Measurements from ENCODE around the gene TMPRSS11D. TPM values are rescaled to one million over a fixed set of nuclear protein-coding genes. Genes with fewer than 3 reads are reported as not detected.

Gene TMPRSS11D
- total and polyA plus RNA-seq, 2 of the 4 experiments (the other 2 are of a cell fraction) = not detected

- Histone ChIP-seq H3K27ac (ENCODE audit: insufficient read depth, low read length) (no peak overlapping the region), H4K8ac (ENCODE audit: low read depth in 2 of 2, low read length in 2 of 2) (no peak overlapping the region), H2BK15ac (ENCODE audit: low read depth, low read length) (no peak overlapping the region), H2BK20ac (ENCODE audit: low read depth, low read length) (no peak overlapping the region), H4K20me1 (ENCODE audit: insufficient read depth, low read length) (no peaks in the 10 kb centered on the region), H4K5ac (ENCODE audit: low read depth, low read length) (no peak overlapping the region), H3K56ac (ENCODE audit: extremely low read depth, insufficient read depth, low read length) (no peak overlapping the region), H3K9me1 (ENCODE audit: insufficient read depth, low read length) (no peaks in the 10 kb centered on the region), H3K27me3 (ENCODE audit: control insufficient read depth, insufficient read depth, low read length) (no peaks in the 10 kb centered on the region), H3K4me2 (ENCODE audit: low read depth, low read length) (no peak overlapping the region), H3K9me3 (ENCODE audit: control insufficient read depth, insufficient read depth, low read length) (no peaks in the 10 kb centered on the region), H3K23ac (ENCODE audit: low read depth, low read length) (no peak overlapping the region), H3K79me1 (ENCODE audit: low read depth in 1 of 2, low read length in 2 of 2) (no peaks in the 10 kb centered on the region), H2BK120ac (ENCODE audit: low read depth, low read length) (no peak overlapping the region), H2AK9ac (replicated peaks; ENCODE audit: low read depth, low read length, poor library complexity) (no peak overlapping the region), H2AK5ac (ENCODE audit: low read depth, low read length) (no peak overlapping the region), H2BK5ac (ENCODE audit: low read depth, low read length, poor library complexity, severe bottlenecking) (peak overlapping the region; percentile 10), H4K91ac (ENCODE audit: insufficient read depth, low read depth, low read length) (no peak overlapping the region), H3K36me3 (ENCODE audit: control insufficient read depth, insufficient read depth, low read length) (no peaks in the 10 kb centered on the region), H3K18ac (ENCODE audit: low read depth, low read length) (0 out of 2 replicates have a peak overlapping the region, but pooled peaks have one; percentile 25), H3K14ac (replicated peaks; ENCODE audit: low read depth, low read length) (no peak overlapping the region), H3K4ac (ENCODE audit: low read depth, low read length) (no peak overlapping the region), H3K4me1 (ENCODE audit: control insufficient read depth, insufficient read depth, low read length) (peaks cover 2% of the 10 kb centered on the region; the same call in 1 of the 2 replicates), H2AFZ (replicated peaks; ENCODE audit: low read length, poor library complexity) (no peak overlapping the region), H3K4me3 (ENCODE audit: insufficient read depth, low read depth, low read length) (no peak overlapping the region), H3K9ac (ENCODE audit: low read depth, low read length) (no peak overlapping the region)
- BruUV-seq (replicated peaks) = no TSS peak
- POLR2A ChIA-PET (ENCODE audit: unreplicated experiment) = no interaction called here
- dilution Hi-C loops (cut with HindIII; ENCODE audit: low sequenced_read_pairs, unreplicated experiment) (no loop called here), in situ Hi-C loops (cut with MboI; ENCODE audit: low sequenced_read_pairs) (no loop called here), intact Hi-C loops (cut with micrococcal nuclease) (no loop called here)
- no CpG with 5 or more reads among the region's 1 CpG for WGBS, 2 experiments (ENCODE audit: extremely low coverage in 2 of 2, insufficient read length in 1 of 2)
- peak; percentile 22 for DNase-seq
- ATAC-seq (ENCODE audit: low read depth) = peak; percentile 21; the same call in 1 of the 2 replicates
- CTCF ChIA-PET = interaction anchor here (0.6 kb wide), 1 partner anchor 45 kb away, joined by 4 read pairs; no protein-coding TSS in a partner anchor
- no peak for TF ChIP-seq MAZ (IDR thresholded peaks at IDR 0.05; ENCODE audit: borderline replicate concordance, low read depth, low read length)
- no peak for TF ChIP-seq RCOR1 (IDR thresholded peaks at IDR 0.05; ENCODE audit: insufficient replicate concordance, low read length)
- TF ChIP-seq MXI1 (IDR thresholded peaks at IDR 0.05; ENCODE audit: borderline replicate concordance, low read depth, low read length) = no peak
- no peak; the same call in 1 of the 2 replicates for TF ChIP-seq FOS (IDR thresholded peaks at IDR 0.05; ENCODE audit: low read depth, low read length)
- no peak for TF ChIP-seq CEBPB (IDR thresholded peaks at IDR 0.05; ENCODE audit: low read depth, low read length)
- TF ChIP-seq POLR2A (IDR thresholded peaks at IDR 0.05; ENCODE audit: low read depth, low read length) = no peak
- TF ChIP-seq RAD21 (IDR thresholded peaks at IDR 0.05; ENCODE audit: low read length) = no peak
- TF ChIP-seq RFX5 (IDR thresholded peaks at IDR 0.05; ENCODE audit: low read depth, low read length) = no peak
- no peak for TF ChIP-seq NFE2L2 (IDR thresholded peaks at IDR 0.05; ENCODE audit: low read depth, low read length)
- TF ChIP-seq SMC3 (IDR thresholded peaks at IDR 0.05; ENCODE audit: low read depth, low read length) = no peak
- TF ChIP-seq MAFK (IDR thresholded peaks at IDR 0.05; ENCODE audit: low read depth, low read length) = no peak
- no peak for TF ChIP-seq ELK1 (IDR thresholded peaks at IDR 0.05; ENCODE audit: borderline replicate concordance, low read depth, low read length)
- no peak for TF ChIP-seq CHD1 (IDR thresholded peaks at IDR 0.05; ENCODE audit: low read depth, low read length)
- TF ChIP-seq CTCF (conservative IDR thresholded peaks at IDR 0.05; ENCODE audit: low read depth, low read length) = no peak
- no peak for TF ChIP-seq BHLHE40 (IDR thresholded peaks at IDR 0.05; ENCODE audit: low read depth, low read length)
These were observed 2.8 kb downstream of the TMPRSS11D start for GRCh38 chr4:67880866-67881610.
